B cell (primary cell): ENCODE data around the gene AAK1.

ENCODE experiments used
- EZH2 ChIP-seq: IDR thresholded peaks from 2 replicates; pipeline ENCODE4 v1.6.1; 2012; ENCODE audit warnings: borderline replicate concordance, low read depth, mild to moderate bottlenecking, moderate library complexity, low read length; ENCODE audit not compliant: insufficient read depth, poor library complexity, severe bottlenecking
- TF ChIP-seq, protein P1 (sequence below): fragments of 200-600 bp; IDR thresholded peaks from one replicate; pipeline ENCODE4 v1.8.0; 2022; ENCODE audit warnings: antibody characterized with exemption, mild to moderate bottlenecking

GRCh38 chr2:69636395-69636794 is 7.1 kb downstream of the AAK1 start:
- TF ChIP-seq, protein P1, sequence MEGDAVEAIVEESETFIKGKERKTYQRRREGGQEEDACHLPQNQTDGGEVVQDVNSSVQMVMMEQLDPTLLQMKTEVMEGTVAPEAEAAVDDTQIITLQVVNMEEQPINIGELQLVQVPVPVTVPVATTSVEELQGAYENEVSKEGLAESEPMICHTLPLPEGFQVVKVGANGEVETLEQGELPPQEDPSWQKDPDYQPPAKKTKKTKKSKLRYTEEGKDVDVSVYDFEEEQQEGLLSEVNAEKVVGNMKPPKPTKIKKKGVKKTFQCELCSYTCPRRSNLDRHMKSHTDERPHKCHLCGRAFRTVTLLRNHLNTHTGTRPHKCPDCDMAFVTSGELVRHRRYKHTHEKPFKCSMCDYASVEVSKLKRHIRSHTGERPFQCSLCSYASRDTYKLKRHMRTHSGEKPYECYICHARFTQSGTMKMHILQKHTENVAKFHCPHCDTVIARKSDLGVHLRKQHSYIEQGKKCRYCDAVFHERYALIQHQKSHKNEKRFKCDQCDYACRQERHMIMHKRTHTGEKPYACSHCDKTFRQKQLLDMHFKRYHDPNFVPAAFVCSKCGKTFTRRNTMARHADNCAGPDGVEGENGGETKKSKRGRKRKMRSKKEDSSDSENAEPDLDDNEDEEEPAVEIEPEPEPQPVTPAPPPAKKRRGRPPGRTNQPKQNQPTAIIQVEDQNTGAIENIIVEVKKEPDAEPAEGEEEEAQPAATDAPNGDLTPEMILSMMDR: no peak
- no peak for TF ChIP-seq EZH2
